ENCODE results near the gene ULBP3. TPM values are rescaled to one million over a fixed set of nuclear protein-coding genes. Genes with fewer than 3 reads are reported as not detected.

ULBP3 gene
- total and polyA plus RNA-seq, 12 donors, result 0.52 to 2.1 (median 1.1) TPM; not detected in 1

DNA sequence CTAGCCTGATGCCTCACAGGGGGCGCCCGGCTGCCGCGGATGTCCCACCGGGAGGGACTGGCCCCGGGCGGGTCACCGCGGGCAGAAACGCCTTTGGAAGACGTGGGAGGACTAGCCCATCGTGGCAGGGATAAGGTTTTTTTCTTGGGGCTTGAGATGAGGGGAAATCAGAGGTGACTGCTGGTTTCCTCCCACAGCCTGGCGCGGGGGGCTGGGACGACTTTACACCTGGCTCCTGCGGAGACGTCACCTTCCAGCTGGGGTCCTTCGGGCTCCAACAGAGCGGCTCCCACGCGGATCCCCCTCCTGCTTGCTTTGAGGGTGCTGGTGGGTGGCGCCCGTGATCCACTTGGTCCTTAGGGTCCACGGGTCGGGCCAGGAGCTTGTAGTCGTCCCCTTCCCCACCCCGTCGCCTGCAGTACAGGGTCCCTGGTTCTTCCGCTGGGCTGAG is 11.4 kb downstream of the ULBP3 start:
- ATAC-seq, result no peak
- Histone ChIP-seq H3K4me1 (no peaks in the 10 kb centered on the region), H3K27me3 (peaks cover 0 to 50% (median 29%) of the 10 kb centered on the region in 7 donors), H3K36me3 (no peaks in the 10 kb centered on the region), H3K4me3 (no peak overlapping the region), H3K27ac (no peak overlapping the region), H3K9me3 (no peaks in the 10 kb centered on the region)
- WGBS, 2 donors, result 77 to 81% methylated on average over 29 of the region's 29 CpGs
- intact Hi-C loops (cut with DNase I), result no loop called here
- TF ChIP-seq, protein P1, sequence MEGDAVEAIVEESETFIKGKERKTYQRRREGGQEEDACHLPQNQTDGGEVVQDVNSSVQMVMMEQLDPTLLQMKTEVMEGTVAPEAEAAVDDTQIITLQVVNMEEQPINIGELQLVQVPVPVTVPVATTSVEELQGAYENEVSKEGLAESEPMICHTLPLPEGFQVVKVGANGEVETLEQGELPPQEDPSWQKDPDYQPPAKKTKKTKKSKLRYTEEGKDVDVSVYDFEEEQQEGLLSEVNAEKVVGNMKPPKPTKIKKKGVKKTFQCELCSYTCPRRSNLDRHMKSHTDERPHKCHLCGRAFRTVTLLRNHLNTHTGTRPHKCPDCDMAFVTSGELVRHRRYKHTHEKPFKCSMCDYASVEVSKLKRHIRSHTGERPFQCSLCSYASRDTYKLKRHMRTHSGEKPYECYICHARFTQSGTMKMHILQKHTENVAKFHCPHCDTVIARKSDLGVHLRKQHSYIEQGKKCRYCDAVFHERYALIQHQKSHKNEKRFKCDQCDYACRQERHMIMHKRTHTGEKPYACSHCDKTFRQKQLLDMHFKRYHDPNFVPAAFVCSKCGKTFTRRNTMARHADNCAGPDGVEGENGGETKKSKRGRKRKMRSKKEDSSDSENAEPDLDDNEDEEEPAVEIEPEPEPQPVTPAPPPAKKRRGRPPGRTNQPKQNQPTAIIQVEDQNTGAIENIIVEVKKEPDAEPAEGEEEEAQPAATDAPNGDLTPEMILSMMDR (IDR thresholded peaks at IDR 0.05), result no peak
- no peak for DNase-seq

DNA sequence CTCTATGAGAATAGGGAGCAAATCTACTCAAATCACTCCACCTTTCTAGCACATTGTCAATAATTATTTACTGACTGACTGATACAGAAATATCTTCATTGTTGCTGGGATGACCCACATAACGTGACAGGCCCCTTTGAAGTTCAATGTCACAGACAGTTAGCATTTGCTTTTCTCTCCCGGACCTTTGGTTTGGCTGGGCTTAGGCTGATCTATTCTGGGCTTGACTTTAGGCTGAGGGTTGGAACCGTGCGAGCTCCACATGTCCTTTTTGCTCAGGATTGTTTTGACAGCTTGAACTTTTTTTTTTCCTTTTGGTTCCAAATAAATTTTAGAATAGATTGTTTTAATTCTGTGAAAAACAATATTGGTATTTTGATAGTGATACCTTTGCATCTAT is 12.0 kb downstream of the ULBP3 start:
- Histone ChIP-seq H3K36me3 (no peaks in the 10 kb centered on the region), H3K4me1 (no peaks in the 10 kb centered on the region), H3K27me3 (peaks cover 0 to 56% (median 32%) of the 10 kb centered on the region in 7 donors), H3K4me3 (no peak overlapping the region), H3K27ac (no peak overlapping the region), H3K9me3 (no peaks in the 10 kb centered on the region)
- ATAC-seq (no peak), DNase-seq (no peak)
- TF ChIP-seq, protein P1 (IDR thresholded peaks at IDR 0.05), result no peak
- intact Hi-C loops (cut with DNase I), result no loop called here
- WGBS, 2 donors, result 63 to 66% methylated on average over 4 of the region's 4 CpGs

DNA sequence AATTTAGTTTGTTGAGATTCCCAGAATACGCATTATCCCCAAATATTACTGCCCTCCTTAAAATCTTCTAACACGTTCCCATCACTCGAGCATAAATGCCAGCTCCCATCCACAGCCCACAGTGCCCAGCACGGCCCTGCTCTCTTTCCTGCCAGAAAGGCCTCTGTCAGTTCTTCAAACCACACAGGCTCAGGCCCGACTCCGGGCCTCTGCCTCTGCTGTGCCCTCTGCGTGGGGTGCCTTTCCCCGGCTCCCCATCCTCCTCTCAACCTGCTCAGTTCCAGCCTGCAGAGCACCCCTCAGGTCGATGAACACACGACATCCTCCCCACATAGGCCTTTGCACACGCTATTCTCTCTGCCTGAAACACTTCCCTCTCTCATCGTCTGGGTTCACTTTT is 12.8 kb downstream of the ULBP3 start:
- Histone ChIP-seq H3K27me3 (peaks cover 0 to 63% (median 38%) of the 10 kb centered on the region in 7 donors), H3K4me1 (no peaks in the 10 kb centered on the region), H3K4me3 (no peak overlapping the region), H3K36me3 (no peaks in the 10 kb centered on the region), H3K9me3 (no peaks in the 10 kb centered on the region), H3K27ac (no peak overlapping the region)
- ATAC-seq, result no peak
- TF ChIP-seq, protein P1 (IDR thresholded peaks at IDR 0.05), result no peak
- intact Hi-C loops (cut with DNase I), result no loop called here
- 81 to 86% methylated on average over 12 of the region's 12 CpGs for WGBS, 2 donors
- DNase-seq, result no peak

DNA sequence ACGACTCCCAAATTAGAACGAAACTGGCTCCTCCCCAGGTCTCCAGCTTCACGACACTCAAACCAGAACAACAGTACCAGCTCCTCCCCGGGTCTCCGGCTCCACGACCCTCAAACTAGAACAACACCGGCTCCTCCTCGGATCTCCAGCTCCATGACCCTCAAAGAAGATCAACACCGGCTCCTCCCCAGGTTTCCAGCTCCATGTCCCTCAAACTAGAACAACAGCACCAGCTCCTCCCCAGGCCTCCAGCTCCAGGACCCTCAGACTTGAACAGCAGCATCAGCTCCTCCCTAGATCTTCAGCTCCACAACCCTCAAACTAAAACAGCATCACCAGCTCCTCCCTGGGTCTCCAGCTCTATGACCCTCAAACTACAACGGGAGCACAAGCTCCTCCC is 13.8 kb downstream of the ULBP3 start:
- DNase-seq, result no peak
- intact Hi-C loops (cut with DNase I), result no loop called here
- Histone ChIP-seq H3K27ac (no peak overlapping the region), H3K4me1 (no peaks in the 10 kb centered on the region), H3K36me3 (no peaks in the 10 kb centered on the region), H3K27me3 (peaks cover 0 to 70% (median 43%) of the 10 kb centered on the region in 7 donors), H3K9me3 (no peaks in the 10 kb centered on the region), H3K4me3 (no peak overlapping the region)
- ATAC-seq, result no peak
- WGBS, 2 donors, result 86 to 88% methylated on average over 10 of the region's 10 CpGs
- TF ChIP-seq, protein P1 (IDR thresholded peaks at IDR 0.05), result no peak

Measured in heart right ventricle (tissue), 16 donors.